Liver (tissue), 9 donors: ENCODE results near the gene RALGPS1. TPM values are rescaled to one million over a fixed set of nuclear protein-coding genes. Genes with fewer than 3 reads are reported as not detected.

Experiments
- DNase-seq: peaks from one replicate; pipeline ENCODE4 v3.0.0-alpha.2; 2017; ENCODE audit warnings: low spot score
- H3K27ac ChIP-seq, 2 donors: one replicate each; pipeline ENCODE4 v1.7.0; 2013; ENCODE audit warnings: inconsistent platforms in 2 of 2, low read length in 2 of 2, control low read depth in 1 of 2, low read depth in 1 of 2, mild to moderate bottlenecking in 1 of 2
- H3K27me3 ChIP-seq, 4 donors: one replicate each; pipeline versions ENCODE4 v1.6.1 to v1.7.0; 2013; ENCODE audit warnings: low read length in 3 of 4, inconsistent platforms in 1 of 4, mild to moderate bottlenecking in 1 of 4, moderate library complexity in 1 of 4; ENCODE audit not compliant: control insufficient read depth in 4 of 4, insufficient read depth in 4 of 4
- H3K36me3 ChIP-seq, 4 donors: one replicate each; pipeline versions ENCODE4 v1.6.1 to v1.7.0; 2013; ENCODE audit warnings: low read length in 3 of 4, mild to moderate bottlenecking in 3 of 4, low read depth in 1 of 4, moderate library complexity in 1 of 4; ENCODE audit not compliant: control insufficient read depth in 4 of 4, insufficient read depth in 3 of 4
- H3K4me1 ChIP-seq, 4 donors: one replicate each; pipeline versions ENCODE4 v1.6.1 to v1.7.0; 2013; ENCODE audit warnings: low read length in 3 of 4, mild to moderate bottlenecking in 3 of 4, moderate library complexity in 1 of 4; ENCODE audit not compliant: control insufficient read depth in 4 of 4, insufficient read depth in 4 of 4
- H3K4me3 ChIP-seq, 3 donors: one replicate each; pipeline versions ENCODE4 v1.6.1 to v1.7.0; 2013; ENCODE audit warnings: low read length in 3 of 3, control low read depth in 1 of 3, low read depth in 1 of 3, mild to moderate bottlenecking in 1 of 3
- H3K9ac ChIP-seq, 2 donors: one replicate each; pipeline ENCODE4 v1.7.0; 2013; ENCODE audit warnings: low read length in 2 of 2, mild to moderate bottlenecking in 2 of 2, moderate library complexity in 2 of 2, control low read depth in 1 of 2, low read depth in 1 of 2
- H3K9me3 ChIP-seq, 4 donors: one replicate each; pipeline versions ENCODE4 v1.6.1 to v1.7.0; 2013; ENCODE audit warnings: low read length in 3 of 4; ENCODE audit not compliant: control insufficient read depth in 4 of 4
- ATF3 ChIP-seq: IDR thresholded peaks from 2 replicates; pipeline ENCODE4 v1.6.1; 2016; ENCODE audit warnings: antibody characterized with exemption
- CTCF ChIP-seq: fragments of 150-350 bp; IDR thresholded peaks from 2 replicates; pipeline ENCODE4 v1.5.1; 2017; ENCODE audit warnings: improper control_type of control experiment, low read depth, low read length; ENCODE audit not compliant: missing input control
- EGR1 ChIP-seq, 2 donors: IDR thresholded peaks; 2 replicates each; pipeline ENCODE4 v1.6.1; 2016 to 2018; ENCODE audit warnings: antibody characterized with exemption in 2 of 2, low read depth in 2 of 2
- FOXA1 ChIP-seq: IDR thresholded peaks from 2 replicates; pipeline ENCODE4 v1.6.1; 2016; ENCODE audit warnings: antibody characterized with exemption
- FOXA2 ChIP-seq: IDR thresholded peaks from 2 replicates; pipeline ENCODE4 v1.6.1; 2016; ENCODE audit warnings: antibody characterized with exemption
- HNF4A ChIP-seq, 2 donors: conservative IDR thresholded peaks; 2 replicates each; pipeline ENCODE4 v1.6.1; 2016; ENCODE audit warnings: antibody characterized with exemption in 2 of 2, mild to moderate bottlenecking in 2 of 2
- HNF4G ChIP-seq: IDR thresholded peaks from 2 replicates; pipeline ENCODE4 v1.6.1; 2016; ENCODE audit warnings: antibody characterized with exemption
- JUND ChIP-seq, 2 donors: IDR thresholded peaks; 2 replicates each; pipeline ENCODE4 v1.6.1; 2016; ENCODE audit warnings: antibody characterized with exemption in 2 of 2
- MAX ChIP-seq: IDR thresholded peaks from 2 replicates; pipeline ENCODE4 v1.6.1; 2016; ENCODE audit warnings: antibody characterized with exemption
- NR2F2 ChIP-seq: IDR thresholded peaks from 2 replicates; pipeline ENCODE4 v1.6.1; 2016; ENCODE audit warnings: antibody characterized with exemption
- RAD21 ChIP-seq, 2 donors: IDR thresholded peaks; 2 replicates each; pipeline ENCODE4 v1.6.1; 2016; ENCODE audit warnings: antibody characterized with exemption in 2 of 2, mild to moderate bottlenecking in 2 of 2
- REST ChIP-seq: IDR thresholded peaks from 2 replicates; pipeline ENCODE4 v1.6.1; 2016; ENCODE audit warnings: antibody characterized with exemption, mild to moderate bottlenecking
- SP1 ChIP-seq: IDR thresholded peaks from 2 replicates; pipeline ENCODE4 v1.6.1; 2018; ENCODE audit warnings: antibody characterized with exemption, mild to moderate bottlenecking
- TAF1 ChIP-seq: conservative IDR thresholded peaks from 2 replicates; pipeline ENCODE4 v1.6.1; 2016; ENCODE audit warnings: antibody characterized with exemption, mild to moderate bottlenecking
- YY1 ChIP-seq: IDR thresholded peaks from 2 replicates; pipeline ENCODE4 v1.6.1; 2016; ENCODE audit warnings: antibody characterized with exemption, mild to moderate bottlenecking
- ZBTB33 ChIP-seq: IDR thresholded peaks from 2 replicates; pipeline ENCODE4 v1.6.1; 2016; ENCODE audit warnings: antibody characterized with exemption
- WGBS: extraction: QIAGEN DNeasy Blood & Tissue Kit; methylation state at CpG from one replicate; pipeline ENCODE4 v1.1.7; 2013; 5-methylcytosine and 5-hydroxymethylcytosine counted together
- polyA plus RNA-seq, 2 donors: library from polyadenylated mRNA; stranded (reverse) in 1 of 2; unstranded in 1 of 2; fragments of 200-250 nt in 1 of 2; fragments of >200 nt in 1 of 2; fragmentation: Nextera tagmentation in 1 of 2; extraction: Ambion mirVana in 1 of 2; gene quantifications; one replicate each; pipeline versions ENCODE4 v1.2.1 to v1.2.3, GENCODE V29; 2013 to 2015
- total RNA-seq, 2 donors: library from RNA; depleted of rRNA; stranded (reverse); fragments of >200 nt; gene quantifications; one replicate each; pipeline ENCODE4 v1.2.3, GENCODE V29; 2014
- donor health status: healthy.
- donor health status: healthy.
- donor health status: healthy.
- donor health status: healthy.
- donor health status: healthy.

Gene RALGPS1
- total and polyA plus RNA-seq, 4 donors: 1.4 to 2.7 (median 2.0) TPM

- Histone ChIP-seq H3K4me3 (no peak overlapping the region), H3K9ac (no peak overlapping the region), H3K9me3 (no peaks in the 10 kb centered on the region), H3K4me1 (peaks cover 0 to 10% (median 4%) of the 10 kb centered on the region in 4 donors), H3K36me3 (peaks cover 0 to 5% (median 0%) of the 10 kb centered on the region in 4 donors), H3K27me3 (no peaks in the 10 kb centered on the region), H3K27ac (no peak overlapping the region)
- TF ChIP-seq FOXA2 (no peak), RAD21 (IDR thresholded peaks at IDR 0.05) (no peak), REST (no peak), NR2F2 (no peak)
- no peak for DNase-seq
- WGBS: 93% methylated on average over 10 of the region's 10 CpGs
These were observed 27.7 kb upstream of the RALGPS1 start for GRCh38 chr9:126886897-126887296.

GRCh38 chr9:126891676-126892075 is 22.9 kb upstream of the RALGPS1 start:
- no peaks in the 10 kb centered on the region for H3K9me3 ChIP-seq
- TF ChIP-seq TAF1 (no peak), RAD21 (IDR thresholded peaks at IDR 0.05) (no peak), JUND (IDR thresholded peaks at IDR 0.05) (no peak), ZBTB33 (no peak), SP1 (no peak), EGR1 (IDR thresholded peaks at IDR 0.05; ENCODE audit: low read depth in 2 of 2) (no peak), NR2F2 (no peak), ATF3 (no peak), MAX (no peak), YY1 (no peak), HNF4A (conservative IDR thresholded peaks at IDR 0.05) (no peak), HNF4G (no peak)
- DNase-seq: no peak
- no peaks in the 10 kb centered on the region for H3K27me3 ChIP-seq
- H3K9ac ChIP-seq: no peak overlapping the region
- H3K4me1 ChIP-seq: no peaks in the 10 kb centered on the region
- WGBS: 88% methylated on average over 3 of the region's 3 CpGs
- H3K27ac ChIP-seq: no peak overlapping the region
- H3K36me3 ChIP-seq: no peaks in the 10 kb centered on the region
- no peak overlapping the region for H3K4me3 ChIP-seq

- peak; percentile 7 for TF ChIP-seq CTCF
- peak; percentile 39 to 58 for TF ChIP-seq RAD21 (IDR thresholded peaks at IDR 0.05)
- TF ChIP-seq FOXA1: no peak
- Histone ChIP-seq H3K4me3 (no peak overlapping the region), H3K9ac (no peak overlapping the region), H3K36me3 (no peaks in the 10 kb centered on the region), H3K27me3 (no peaks in the 10 kb centered on the region), H3K27ac (no peak overlapping the region), H3K4me1 (no peaks in the 10 kb centered on the region), H3K9me3 (no peaks in the 10 kb centered on the region)
- DNase-seq: no peak
- WGBS: 36% methylated on average over 5 of the region's 5 CpGs
These were observed 21.5 kb upstream of the RALGPS1 start for GRCh38 chr9:126893079-126893478.
